K562 (cell line): Measurements from ENCODE around the gene OAT. TPM values are rescaled to one million over a fixed set of nuclear protein-coding genes. Genes with fewer than 3 reads are reported as not detected.

ENCODE experiments used
- ATAC-seq: fragments of 200-7000 bp; cut with Tn5 transposase; 3 replicates; pipeline ENCODE4 v1.9.1; 2020; ENCODE audit warnings: moderate library complexity
- BruUV-seq: library from RNA; stranded (reverse); fragments of 400-500 nt; replicated peaks from 2 replicates; lab custom pipeline; 2021; lab: Mats Ljungman, UMichigan
- CTCF ChIA-PET: fragments of 300-600 bp; formaldehyde crosslinking; extraction: SDS; loops from one replicate; lab custom pipeline; 2021; ENCODE audit warnings: low intra/inter-chr PET ratio; lab: Yijun Ruan, JAX
- POLR2A ChIA-PET: fragments of 300-600, 350-650 bp; sonication (Branson Sonifier 250); formaldehyde crosslinking; extraction: SDS; loops from one replicate; lab custom pipeline; 2021; ENCODE audit warnings: antibody characterized with exemption, inconsistent platforms; lab: Yijun Ruan, JAX
- DNase-seq, 4 experiments: peaks; one replicate each; pipeline versions ENCODE4 v3.0.0 to v3.0.0-alpha.2; 2011 to 2018; ENCODE audit warnings: low spot score in 3 of 4, mixed read lengths in 3 of 4; ENCODE audit errors: extremely low read depth in 1 of 4
- FAIRE-seq: peaks from 2 replicates; lab custom pipeline; 2011; peaks lifted over from hg19 to GRCh38; lab: Jason Lieb, UNC
- H2AFZ ChIP-seq: 2 replicates; pipeline ENCODE4 v1.6.0; 2011; ENCODE audit warnings: low read depth, low read length, control low read depth, inconsistent platforms
- H3K27ac ChIP-seq: fragments of 200-600 bp; 3 replicates; pipeline ENCODE4 v1.8.0; 2011; ENCODE audit warnings: low read depth, mild to moderate bottlenecking, control low read depth, inconsistent platforms, low read length, moderate library complexity, mixed read lengths; ENCODE audit errors: extremely low read depth
- H3K27me3 ChIP-seq, 2 experiments: fragments of 300-600 bp in 1 of 2; 2 replicates in 1 of 2; 3 replicates in 1 of 2; pipeline versions ENCODE4 v1.6.0 to v1.8.0; 2011; ENCODE audit warnings: inconsistent platforms in 2 of 2, low read length in 2 of 2, mild to moderate bottlenecking in 1 of 2, mixed read lengths in 1 of 2, moderate library complexity in 1 of 2; ENCODE audit not compliant: control insufficient read depth in 2 of 2, insufficient read depth in 2 of 2
- H3K36me3 ChIP-seq: fragments of 300-600 bp; 3 replicates; pipeline ENCODE4 v1.8.0; 2011; ENCODE audit warnings: mild to moderate bottlenecking, low read length, inconsistent platforms; ENCODE audit not compliant: control insufficient read depth, insufficient read depth
- H3K4me1 ChIP-seq, 2 experiments: fragments of 200-600 bp in 1 of 2; replicated peaks in 1 of 2; 2 replicates in 1 of 2; 3 replicates in 1 of 2; pipeline versions ENCODE4 v1.5.1 to v1.8.0; 2011; ENCODE audit warnings: inconsistent platforms in 2 of 2, low read length in 2 of 2, mild to moderate bottlenecking in 1 of 2, mixed read lengths in 1 of 2, moderate library complexity in 1 of 2; ENCODE audit not compliant: control insufficient read depth in 2 of 2, insufficient read depth in 2 of 2
- H3K4me2 ChIP-seq: 2 replicates; pipeline ENCODE4 v1.6.1; 2011; ENCODE audit warnings: low read length, control low read depth, inconsistent platforms, mixed read lengths; ENCODE audit not compliant: insufficient read depth
- H3K4me3 ChIP-seq: fragments of 200-600 bp; sonication (generic), shearing (Covaris generic); 2 replicates; pipeline ENCODE4 v1.5.1; 2016; ENCODE audit warnings: control low read depth, inconsistent platforms
- H3K79me2 ChIP-seq: fragments of 200-600 bp; 3 replicates; pipeline ENCODE4 v1.8.0; 2011; ENCODE audit warnings: low read length, inconsistent platforms; ENCODE audit not compliant: control insufficient read depth, insufficient read depth
- H3K9ac ChIP-seq, 2 experiments: 2 replicates each; pipeline versions ENCODE4 v1.6.0 to v1.6.1; 2011; ENCODE audit warnings: low read depth in 2 of 2, low read length in 2 of 2, control low read depth in 1 of 2, inconsistent platforms in 1 of 2, mild to moderate bottlenecking in 1 of 2, mixed read lengths in 1 of 2; ENCODE audit not compliant: insufficient read depth in 1 of 2
- H3K9me1 ChIP-seq: one replicate; pipeline ENCODE4 v1.6.0; 2011; ENCODE audit warnings: inconsistent platforms, mild to moderate bottlenecking, low read length, moderate library complexity; ENCODE audit not compliant: control insufficient read depth, insufficient read depth
- H3K9me3 ChIP-seq: replicated peaks from 2 replicates; pipeline ENCODE4 v1.5.1; 2011; ENCODE audit warnings: low read depth, low read length, inconsistent platforms; ENCODE audit not compliant: control insufficient read depth, insufficient read depth
- H4K20me1 ChIP-seq: replicated peaks from 2 replicates; pipeline ENCODE4 v1.6.1; 2011; ENCODE audit warnings: low read length, inconsistent platforms, mixed read lengths; ENCODE audit not compliant: control insufficient read depth, insufficient read depth
- ELK1 ChIP-seq: sonication (generic); formaldehyde crosslinking; IDR thresholded peaks from 2 replicates; pipeline ENCODE4 v1.8.1; 2022; ENCODE audit warnings: missing genetic modification reagents
- GTF2E2 ChIP-seq: fragments of 200-800 bp; sonication (Bioruptor generic); IDR thresholded peaks from 2 replicates; pipeline ENCODE4 v1.6.1; 2016; ENCODE audit warnings: missing genetic modification characterization, missing compliant biosample characterization
- NFE2L1 ChIP-seq: fragments of 450-650 bp; IDR thresholded peaks from 2 replicates; pipeline ENCODE4 v1.6.1; 2016; ENCODE audit warnings: missing genetic modification characterization, low read depth, mild to moderate bottlenecking, missing compliant biosample characterization, moderate library complexity, borderline replicate concordance
- PRDM10 ChIP-seq: fragments of 450-650 bp; IDR thresholded peaks from 2 replicates; pipeline ENCODE4 v1.6.1; 2018; ENCODE audit not compliant: partially characterized antibody
- RBM25 ChIP-seq: fragments of 200-400 bp; formaldehyde crosslinking; IDR thresholded peaks from 2 replicates; pipeline ENCODE4 v1.6.1; 2018; ENCODE audit warnings: low read length, low read depth, moderate library complexity; ENCODE audit not compliant: severe bottlenecking
- SNRNP70 ChIP-seq: fragments of 200-400 bp; formaldehyde crosslinking; optimal IDR thresholded peaks from 2 replicates; pipeline ENCODE3; 2017; ENCODE audit warnings: low read depth, low read length
- ZBTB7A ChIP-seq: IDR thresholded peaks from 2 replicates; pipeline ENCODE4 v1.6.1; 2011; ENCODE audit warnings: low read depth, mild to moderate bottlenecking, low read length, moderate library complexity, borderline replicate concordance; ENCODE audit not compliant: control insufficient read depth
- ZFP91 ChIP-seq: sonication (generic); formaldehyde crosslinking; IDR thresholded peaks from 2 replicates; pipeline ENCODE4 v1.8.0; 2022; ENCODE audit warnings: mild to moderate bottlenecking, missing genetic modification reagents
- WGBS: fragments of 100-300 bp; shearing (Covaris generic); methylation state at CpG from one replicate; pipeline ENCODE4 v1.1.6; 2016; ENCODE audit warnings: low coverage, mixed read lengths; ENCODE audit not compliant: insufficient coverage; ENCODE audit errors: missing lambda C conversion rate; 5-methylcytosine and 5-hydroxymethylcytosine counted together
- in situ Hi-C: fragments of 300-500 bp; cut with MboI; formaldehyde crosslinking; loops from 4 replicates; pipeline ENCODE4 v1.15.0; 2018; ENCODE audit warnings: inconsistent platforms, mixed read lengths
- intact Hi-C: fragments of 100-400 bp; cut with micrococcal nuclease; formaldehyde crosslinking; loops from 2 replicates; pipeline ENCODE4 v1.14.2; 2022
- polyA plus RNA-seq, 8 experiments: library from polyadenylated mRNA; depleted of rRNA in 4 of 8; stranded (reverse) in 5 of 8; unstranded in 3 of 8; fragments of >200 nt; fragmentation: Nextera tagmentation in 2 of 8; fragmentation: Illumina TruSeq in 1 of 8; extraction: Ambion mirVana in 2 of 8; extraction: Trizol in 1 of 8; gene quantifications; 2 replicates each; pipeline versions ENCODE4 v1.2.1 to v1.2.3, GENCODE V29; 2011 to 2014; ENCODE audit warnings: inconsistent platforms in 1 of 8, missing spikeins in 1 of 8
- total RNA-seq, 7 experiments: library from RNA; depleted of rRNA in 6 of 7; stranded (reverse); fragments of >200 nt in 6 of 7; fragmentation: Illumina TruSeq in 2 of 7; extraction: Trizol in 2 of 7; gene quantifications; 2 replicates each; pipeline versions ENCODE4 v1.2.1 to v1.2.3, GENCODE V29; 2011 to 2021; ENCODE audit warnings: low replicate concordance in 1 of 7
- TF ChIP-seq, protein P1 (sequence below), 2 experiments: fragments of 450-650 bp; IDR thresholded peaks; 2 replicates each; pipeline ENCODE4 v1.6.1; 2018; ENCODE audit warnings: mild to moderate bottlenecking in 2 of 2, low read depth in 1 of 2; ENCODE audit not compliant: partially characterized antibody in 2 of 2

Gene OAT
- total and polyA plus RNA-seq, 9 of the 15 experiments (the other 6 are each of a cell fraction or from before 2014, with no cell fraction given): 100 to 312 (median 163) TPM

- H3K4me1 ChIP-seq: peaks cover 3 to 15% of the 10 kb centered on the region in 2 experiments; a peak in 4 of 5 replicates
- DNase-seq: no peak
- H3K36me3 ChIP-seq: no peaks in the 10 kb centered on the region
- no peak for ATAC-seq
- ChIA-PET POLR2A (no interaction called here), CTCF (no interaction called here)
- no peak within 1 kb of the TSS for H3K4me2 ChIP-seq
- intact Hi-C loops (no loop called here), in situ Hi-C loops (no loop called here)
- H3K9ac ChIP-seq: peak within 1 kb of the TSS in 1 of 2 experiments; percentile 45; a peak in 1 of 4 replicates
- H4K20me1 ChIP-seq: no peaks in the 10 kb centered on the region
- WGBS: 36% methylated on average over 16 of the region's 57 CpGs
- H3K27me3 ChIP-seq: no peaks in the 10 kb centered on the region
- H3K27ac ChIP-seq: no peak within 1 kb of the TSS
- no peaks in the 10 kb centered on the region for H3K9me3 ChIP-seq
- no peaks in the 10 kb centered on the region for H3K9me1 ChIP-seq
- FAIRE-seq: no peak
- no peak within 1 kb of the TSS for H3K4me3 ChIP-seq
- H2AFZ ChIP-seq: no peak within 1 kb of the TSS
- no peaks in the 10 kb centered on the region for H3K79me2 ChIP-seq
- no TSS peak for BruUV-seq
- TF ChIP-seq, protein P1, sequence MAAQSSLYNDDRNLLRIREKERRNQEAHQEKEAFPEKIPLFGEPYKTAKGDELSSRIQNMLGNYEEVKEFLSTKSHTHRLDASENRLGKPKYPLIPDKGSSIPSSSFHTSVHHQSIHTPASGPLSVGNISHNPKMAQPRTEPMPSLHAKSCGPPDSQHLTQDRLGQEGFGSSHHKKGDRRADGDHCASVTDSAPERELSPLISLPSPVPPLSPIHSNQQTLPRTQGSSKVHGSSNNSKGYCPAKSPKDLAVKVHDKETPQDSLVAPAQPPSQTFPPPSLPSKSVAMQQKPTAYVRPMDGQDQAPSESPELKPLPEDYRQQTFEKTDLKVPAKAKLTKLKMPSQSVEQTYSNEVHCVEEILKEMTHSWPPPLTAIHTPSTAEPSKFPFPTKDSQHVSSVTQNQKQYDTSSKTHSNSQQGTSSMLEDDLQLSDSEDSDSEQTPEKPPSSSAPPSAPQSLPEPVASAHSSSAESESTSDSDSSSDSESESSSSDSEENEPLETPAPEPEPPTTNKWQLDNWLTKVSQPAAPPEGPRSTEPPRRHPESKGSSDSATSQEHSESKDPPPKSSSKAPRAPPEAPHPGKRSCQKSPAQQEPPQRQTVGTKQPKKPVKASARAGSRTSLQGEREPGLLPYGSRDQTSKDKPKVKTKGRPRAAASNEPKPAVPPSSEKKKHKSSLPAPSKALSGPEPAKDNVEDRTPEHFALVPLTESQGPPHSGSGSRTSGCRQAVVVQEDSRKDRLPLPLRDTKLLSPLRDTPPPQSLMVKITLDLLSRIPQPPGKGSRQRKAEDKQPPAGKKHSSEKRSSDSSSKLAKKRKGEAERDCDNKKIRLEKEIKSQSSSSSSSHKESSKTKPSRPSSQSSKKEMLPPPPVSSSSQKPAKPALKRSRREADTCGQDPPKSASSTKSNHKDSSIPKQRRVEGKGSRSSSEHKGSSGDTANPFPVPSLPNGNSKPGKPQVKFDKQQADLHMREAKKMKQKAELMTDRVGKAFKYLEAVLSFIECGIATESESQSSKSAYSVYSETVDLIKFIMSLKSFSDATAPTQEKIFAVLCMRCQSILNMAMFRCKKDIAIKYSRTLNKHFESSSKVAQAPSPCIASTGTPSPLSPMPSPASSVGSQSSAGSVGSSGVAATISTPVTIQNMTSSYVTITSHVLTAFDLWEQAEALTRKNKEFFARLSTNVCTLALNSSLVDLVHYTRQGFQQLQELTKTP (IDR thresholded peaks at IDR 0.05; ENCODE audit: low read depth in 1 of 2, partially characterized antibody in 2 of 2): no peak
- TF ChIP-seq ELK1 (CRISPR knock-in tag) (no peak), GTF2E2 (tag) (no peak), ZFP91 (no peak), PRDM10 (no peak), RBM25 (no peak), NFE2L1 (tag) (no peak), ZBTB7A (no peak), SNRNP70 (no peak)
These were observed 31.5 kb upstream of the OAT start, which contains the start of gene NKX1-2 for GRCh38 chr10:124450012-124450782. TSS of gene NKX1-2 (minus strand) at chr10:124450035. CDS start at chr10:124449943, 92 bp downstream.
